Esophagus squamous epithelium (tissue), 5 donors: ENCODE results near the gene UBE3A. TPM values are rescaled to one million over a fixed set of nuclear protein-coding genes. Genes with fewer than 3 reads are reported as not detected.

Experiments used
- DNase-seq: peaks from one replicate; lab custom pipeline; 2025; lab: John Stamatoyannopoulos, UW
- H3K27ac ChIP-seq, 4 donors: fragments of 200-600 bp; sonication (generic); one replicate each; pipeline ENCODE4 v1.5.1; 2016 to 2019; ENCODE audit warnings: mild to moderate bottlenecking in 1 of 4
- H3K27me3 ChIP-seq, 4 donors: fragments of 200-600 bp; sonication (generic); 1 replicate in 3 of 4; 2 replicates in 1 of 4; pipeline versions ENCODE4 v1.5.1 to v1.6.0; 2017 to 2021; ENCODE audit warnings: antibody characterized with exemption in 1 of 4
- H3K36me3 ChIP-seq, 3 donors: fragments of 200-600 bp; sonication (generic); one replicate each; pipeline ENCODE4 v1.5.1; 2016 to 2019
- H3K4me1 ChIP-seq, 3 donors: fragments of 200-600 bp; sonication (generic); one replicate each; pipeline ENCODE4 v1.5.1; 2017 to 2019
- H3K4me3 ChIP-seq, 4 donors: fragments of 200-600 bp; sonication (generic); 1 replicate in 3 of 4; 2 replicates in 1 of 4; pipeline ENCODE4 v1.5.1; 2016 to 2019; ENCODE audit warnings: mild to moderate bottlenecking in 2 of 4, moderate library complexity in 1 of 4
- H3K9me3 ChIP-seq, 3 donors: fragments of 200-600 bp; sonication (generic); one replicate each; pipeline ENCODE4 v1.5.1; 2016 to 2019
- POLR2A ChIP-seq, 4 donors: fragments of 450-650 bp; IDR thresholded peaks; one replicate each; pipeline ENCODE4 v1.6.1; 2017; ENCODE audit warnings: antibody characterized with exemption in 4 of 4, mild to moderate bottlenecking in 4 of 4, moderate library complexity in 3 of 4
- WGBS, 2 donors: methylation state at CpG; one replicate each; pipeline ENCODE4 v1.1.5; 2018; 5-methylcytosine and 5-hydroxymethylcytosine counted together
- intact Hi-C: fragments of 100-400 bp; cut with DNase I; formaldehyde crosslinking; loops from one replicate; pipeline ENCODE4 v1.15.0; 2022
- total RNA-seq, 4 donors: library from RNA; depleted of rRNA; stranded (reverse); fragments of >200 nt; gene quantifications; one replicate each; pipeline ENCODE4 v1.1.0, GENCODE V29; 2016
- TF ChIP-seq, protein P1 (sequence below), 6 experiments: fragments of 450-650 bp in 4 of 6; fragments of 200-600 bp in 2 of 6; sonication (generic) in 2 of 6; IDR thresholded peaks; one replicate each; pipeline ENCODE4 v1.5.1; 2016 to 2019; ENCODE audit warnings: antibody characterized with exemption in 6 of 6, mild to moderate bottlenecking in 4 of 6, moderate library complexity in 4 of 6
- donor health status: DM: yes; HTN: yes; CAD: no.

UBE3A gene
- total RNA-seq, 4 donors from 2014 or later, result 36.7 to 84.7 (median 47.0) TPM

DNA sequence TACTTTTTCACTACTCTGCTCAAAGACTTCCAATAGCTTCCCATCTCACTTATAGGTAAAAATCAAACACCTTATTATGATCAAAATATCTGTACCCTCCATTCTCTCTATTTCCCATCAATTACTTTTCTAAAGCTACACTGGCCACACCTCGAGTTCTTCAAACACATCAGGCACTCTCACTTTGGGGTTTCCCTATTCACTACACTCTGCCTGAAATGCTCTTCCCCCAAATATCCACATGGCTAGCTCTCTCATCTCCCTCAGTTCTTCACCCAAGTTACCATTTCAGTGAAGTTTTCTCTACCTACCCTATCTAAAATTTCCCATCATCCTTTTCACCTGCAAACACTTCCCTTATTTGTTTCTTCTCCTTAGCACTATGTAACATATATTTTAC is 14.8 kb downstream of the UBE3A start:
- Histone ChIP-seq H3K27me3 (no peaks in the 10 kb centered on the region), H3K36me3 (peaks cover 0 to 8% (median 0%) of the 10 kb centered on the region in 3 donors), H3K4me3 (no peak overlapping the region), H3K9me3 (peaks cover 0 to 5% (median 0%) of the 10 kb centered on the region in 3 donors), H3K27ac (no peak overlapping the region), H3K4me1 (peaks cover 0 to 10% (median 0%) of the 10 kb centered on the region in 3 donors)
- 81 to 95% methylated on average over 1 of the region's 1 CpG for WGBS, 2 donors
- TF ChIP-seq POLR2A (IDR thresholded peaks at IDR 0.05), result no peak
- TF ChIP-seq, protein P1, sequence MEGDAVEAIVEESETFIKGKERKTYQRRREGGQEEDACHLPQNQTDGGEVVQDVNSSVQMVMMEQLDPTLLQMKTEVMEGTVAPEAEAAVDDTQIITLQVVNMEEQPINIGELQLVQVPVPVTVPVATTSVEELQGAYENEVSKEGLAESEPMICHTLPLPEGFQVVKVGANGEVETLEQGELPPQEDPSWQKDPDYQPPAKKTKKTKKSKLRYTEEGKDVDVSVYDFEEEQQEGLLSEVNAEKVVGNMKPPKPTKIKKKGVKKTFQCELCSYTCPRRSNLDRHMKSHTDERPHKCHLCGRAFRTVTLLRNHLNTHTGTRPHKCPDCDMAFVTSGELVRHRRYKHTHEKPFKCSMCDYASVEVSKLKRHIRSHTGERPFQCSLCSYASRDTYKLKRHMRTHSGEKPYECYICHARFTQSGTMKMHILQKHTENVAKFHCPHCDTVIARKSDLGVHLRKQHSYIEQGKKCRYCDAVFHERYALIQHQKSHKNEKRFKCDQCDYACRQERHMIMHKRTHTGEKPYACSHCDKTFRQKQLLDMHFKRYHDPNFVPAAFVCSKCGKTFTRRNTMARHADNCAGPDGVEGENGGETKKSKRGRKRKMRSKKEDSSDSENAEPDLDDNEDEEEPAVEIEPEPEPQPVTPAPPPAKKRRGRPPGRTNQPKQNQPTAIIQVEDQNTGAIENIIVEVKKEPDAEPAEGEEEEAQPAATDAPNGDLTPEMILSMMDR (IDR thresholded peaks at IDR 0.05), result no peak
- intact Hi-C loops, result no loop called here
- DNase-seq, result no peak

DNA sequence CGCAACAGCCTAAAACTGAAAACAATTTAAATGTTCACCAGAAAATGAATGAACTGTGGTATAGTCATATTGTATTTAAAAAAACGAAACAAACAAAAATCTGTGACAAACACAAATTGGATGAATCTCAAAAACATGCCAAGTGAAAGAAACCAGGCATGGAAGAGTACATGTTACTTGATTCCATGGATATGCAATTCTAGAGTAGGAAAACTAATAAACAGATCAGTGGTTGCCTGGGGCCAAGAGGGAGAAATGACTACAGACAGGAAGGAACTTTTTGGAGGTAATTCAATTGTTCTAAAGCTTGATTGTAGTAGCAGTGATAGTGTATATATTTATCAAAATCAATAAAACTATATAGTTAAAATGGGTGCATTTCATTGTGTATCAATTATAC is 16.8 kb downstream of the UBE3A start:
- Histone ChIP-seq H3K27me3 (no peaks in the 10 kb centered on the region), H3K4me3 (no peak overlapping the region), H3K4me1 (peaks cover 0 to 9% (median under 1%) of the 10 kb centered on the region in 3 donors), H3K27ac (no peak overlapping the region), H3K36me3 (peaks cover 0 to 8% (median 0%) of the 10 kb centered on the region in 3 donors), H3K9me3 (peaks cover 0 to 5% (median 0%) of the 10 kb centered on the region in 3 donors)
- WGBS, 2 donors, result 76 to 80% methylated on average over 2 of the region's 2 CpGs
- no peak for DNase-seq
- no peak for TF ChIP-seq POLR2A (IDR thresholded peaks at IDR 0.05)
- intact Hi-C loops, result no loop called here

DNA sequence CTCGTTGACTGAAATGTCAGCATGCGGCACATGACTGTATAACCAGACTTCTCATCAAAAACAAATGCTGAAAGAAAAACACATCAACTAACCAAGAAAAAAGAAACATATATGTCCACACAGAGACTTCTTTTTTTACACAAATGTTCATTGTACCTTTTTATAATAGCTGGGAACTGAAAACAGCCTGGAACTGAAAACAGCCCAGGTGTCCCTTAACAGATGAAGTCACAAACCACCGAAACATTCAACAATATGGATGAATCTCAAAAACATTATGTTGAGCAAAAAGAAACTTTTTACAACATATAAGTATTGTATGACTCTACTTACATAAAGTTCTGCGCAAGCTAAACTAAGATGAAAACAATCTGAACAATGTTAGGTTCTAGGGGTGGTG is 20.6 kb downstream of the UBE3A start:
- intact Hi-C loops, result no loop called here

GRCh38 chr15:25417604-25418003 is 21.2 kb downstream of the UBE3A start:
- no peaks in the 10 kb centered on the region for H3K27me3 ChIP-seq
- intact Hi-C loops, result no loop called here
- peaks cover 0 to 5% (median 0%) of the 10 kb centered on the region in 3 donors for H3K9me3 ChIP-seq
- peaks cover 0 to 8% (median 0%) of the 10 kb centered on the region in 3 donors for H3K36me3 ChIP-seq
- H3K4me1 ChIP-seq, result peaks cover 3 to 35% (median 8%) of the 10 kb centered on the region in 3 donors
- H3K27ac ChIP-seq, result no peak overlapping the region
- TF ChIP-seq, protein P1 (IDR thresholded peaks at IDR 0.05), result no peak
- no peak for TF ChIP-seq POLR2A (IDR thresholded peaks at IDR 0.05)
- no peak for DNase-seq
- WGBS, 2 donors, result 88 to 96% methylated on average over 2 of the region's 2 CpGs
- no peak overlapping the region for H3K4me3 ChIP-seq

More for the DNA sequence above, 20.6 kb downstream of the UBE3A start:
- 73 to 87% methylated on average over 4 of the region's 4 CpGs for whole genome bisulfite sequencing, 2 donors
- no peak for DNase-seq
- TF ChIP-seq, protein P1 (IDR thresholded peaks at IDR 0.05), result no peak
- TF ChIP-seq POLR2A (IDR thresholded peaks at IDR 0.05), result no peak
- H3K36me3 ChIP-seq, result peaks cover 0 to 8% (median 0%) of the 10 kb centered on the region in 3 donors
- no peak overlapping the region for H3K4me3 ChIP-seq
- H3K27ac ChIP-seq, result no peak overlapping the region
- peaks cover 3 to 35% (median 8%) of the 10 kb centered on the region in 3 donors for H3K4me1 ChIP-seq
- peaks cover 0 to 5% (median 0%) of the 10 kb centered on the region in 3 donors for H3K9me3 ChIP-seq
- H3K27me3 ChIP-seq, result no peaks in the 10 kb centered on the region

DNA sequence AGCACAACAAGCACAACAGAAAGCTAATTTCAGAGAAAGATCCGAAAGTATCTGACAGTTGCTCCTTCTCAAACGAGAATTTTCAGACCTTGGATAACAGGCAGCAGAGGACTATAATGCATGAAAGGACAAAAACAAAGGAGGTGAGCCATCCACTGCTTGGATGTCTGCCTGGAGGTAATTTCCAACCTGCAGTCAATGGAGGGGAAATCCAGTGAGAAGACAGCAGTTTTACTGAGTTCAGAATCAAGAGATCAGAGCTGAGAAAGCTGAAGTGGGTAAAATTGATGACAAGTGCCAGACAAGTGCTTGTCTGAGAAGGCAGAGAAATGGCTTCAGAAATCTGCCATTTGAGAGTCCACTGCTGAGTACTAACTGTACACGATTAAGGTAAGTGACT is 22.1 kb downstream of the UBE3A start:
- Histone ChIP-seq H3K27ac (no peak overlapping the region), H3K4me3 (no peak overlapping the region), H3K36me3 (peaks cover 0 to 8% (median 0%) of the 10 kb centered on the region in 3 donors), H3K4me1 (peaks cover 3 to 35% (median 8%) of the 10 kb centered on the region in 3 donors), H3K9me3 (peaks cover 0 to 5% (median 0%) of the 10 kb centered on the region in 3 donors), H3K27me3 (no peaks in the 10 kb centered on the region)
- no peak for DNase-seq
- intact Hi-C loops, result no loop called here
- no peak for TF ChIP-seq POLR2A (IDR thresholded peaks at IDR 0.05)
- TF ChIP-seq, protein P1 (IDR thresholded peaks at IDR 0.05), result no peak
- WGBS, 2 donors, result 38 to 53% methylated on average over 3 of the region's 3 CpGs
